H9 (cell line): ENCODE data around the gene CDADC1. TPM values are rescaled to one million over a fixed set of nuclear protein-coding genes. Genes with fewer than 3 reads are reported as not detected.

Experiments used
- DNase-seq: peaks from one replicate; pipeline ENCODE4 v3.0.0-alpha.2; 2017
- H2AFZ ChIP-seq: one replicate; pipeline ENCODE4 v1.6.1; 2013; ENCODE audit warnings: mild to moderate bottlenecking, low read length, control low read depth, moderate library complexity
- H2AK5ac ChIP-seq: 2 replicates; pipeline ENCODE4 v1.6.1; 2013; ENCODE audit warnings: low read length, control low read depth, mixed read lengths; ENCODE audit not compliant: insufficient read length
- H2BK120ac ChIP-seq: one replicate; pipeline ENCODE4 v1.6.1; 2013; ENCODE audit warnings: low read depth, mild to moderate bottlenecking, low read length, control low read depth, inconsistent platforms; ENCODE audit not compliant: poor library complexity, severe bottlenecking
- H2BK12ac ChIP-seq: 2 replicates; pipeline ENCODE4 v1.6.1; 2013; ENCODE audit warnings: low read length, control low read depth, mixed read lengths, low read depth; ENCODE audit not compliant: insufficient read length
- H2BK15ac ChIP-seq: 2 replicates; pipeline ENCODE4 v1.6.1; 2013; ENCODE audit warnings: low read depth, low read length, control low read depth
- H2BK20ac ChIP-seq: one replicate; pipeline ENCODE4 v1.6.1; 2013; ENCODE audit warnings: low read depth, mild to moderate bottlenecking, low read length, control low read depth, inconsistent platforms; ENCODE audit not compliant: poor library complexity, severe bottlenecking
- H2BK5ac ChIP-seq: 2 replicates; pipeline ENCODE4 v1.6.1; 2013; ENCODE audit warnings: low read length, control low read depth, mixed read lengths; ENCODE audit not compliant: insufficient read length
- H3K14ac ChIP-seq: 2 replicates; pipeline ENCODE4 v1.6.1; 2013; ENCODE audit warnings: low read length, control low read depth; ENCODE audit not compliant: insufficient read depth
- H3K18ac ChIP-seq: 2 replicates; pipeline ENCODE4 v1.6.1; 2013; ENCODE audit warnings: low read depth, mild to moderate bottlenecking, mixed read lengths, low read length, control low read depth; ENCODE audit not compliant: insufficient read length
- H3K23ac ChIP-seq: 2 replicates; pipeline ENCODE4 v1.6.1; 2013; ENCODE audit warnings: low read length, control low read depth, mixed read lengths, low read depth; ENCODE audit not compliant: insufficient read length
- H3K23me2 ChIP-seq: 2 replicates; pipeline ENCODE4 v1.6.1; 2013; ENCODE audit warnings: low read depth, mild to moderate bottlenecking, mixed read lengths, low read length, control low read depth; ENCODE audit not compliant: insufficient read length, poor library complexity, severe bottlenecking
- H3K27ac ChIP-seq: 2 replicates; pipeline ENCODE4 v1.5.1; 2013; ENCODE audit warnings: low read length, control low read depth, mixed read lengths, low read depth; ENCODE audit not compliant: insufficient read length
- H3K27me3 ChIP-seq: 2 replicates; pipeline ENCODE4 v1.6.1; 2013; ENCODE audit warnings: low read length, control low read depth, inconsistent platforms; ENCODE audit not compliant: insufficient read depth
- H3K4ac ChIP-seq: 2 replicates; pipeline ENCODE4 v1.6.1; 2013; ENCODE audit warnings: low read depth, mild to moderate bottlenecking, control low read depth, inconsistent platforms, low read length, moderate library complexity
- H3K4me1 ChIP-seq: 2 replicates; pipeline ENCODE4 v1.6.1; 2013; ENCODE audit warnings: low read length, control low read depth, inconsistent platforms; ENCODE audit not compliant: insufficient read depth
- H3K4me2 ChIP-seq: 2 replicates; pipeline ENCODE4 v1.6.1; 2013; ENCODE audit warnings: low read length, control low read depth, mixed read lengths; ENCODE audit not compliant: insufficient read length, insufficient read depth
- H3K56ac ChIP-seq: 2 replicates; pipeline ENCODE4 v1.6.1; 2013; ENCODE audit warnings: low read depth, mild to moderate bottlenecking, mixed read lengths, low read length, control low read depth; ENCODE audit not compliant: insufficient read length
- H3K79me1 ChIP-seq: 2 replicates; pipeline ENCODE4 v1.6.1; 2013; ENCODE audit warnings: low read depth, mild to moderate bottlenecking, moderate library complexity, low read length, control low read depth, inconsistent platforms; ENCODE audit not compliant: insufficient read depth, poor library complexity, severe bottlenecking
- H3K79me2 ChIP-seq: 2 replicates; pipeline ENCODE4 v1.6.1; 2013; ENCODE audit warnings: low read length, control low read depth, inconsistent platforms; ENCODE audit not compliant: insufficient read depth
- H3K9ac ChIP-seq: 2 replicates; pipeline ENCODE4 v1.6.1; 2013; ENCODE audit warnings: low read length, control low read depth, mixed read lengths; ENCODE audit not compliant: insufficient read length; ENCODE audit errors: extremely low read depth
- H3K9me3 ChIP-seq: one replicate; pipeline ENCODE4 v1.6.1; 2013; ENCODE audit warnings: low read depth, low read length, inconsistent platforms; ENCODE audit not compliant: control insufficient read depth
- H3T11ph ChIP-seq: one replicate; pipeline ENCODE4 v1.6.1; 2013; ENCODE audit warnings: mild to moderate bottlenecking, low read length, control low read depth, inconsistent platforms
- H4K20me1 ChIP-seq: one replicate; pipeline ENCODE4 v1.6.1; 2013; ENCODE audit not compliant: control insufficient read depth, insufficient read length, insufficient read depth
- H4K5ac ChIP-seq: 2 replicates; pipeline ENCODE4 v1.6.1; 2013; ENCODE audit warnings: low read depth, mild to moderate bottlenecking, mixed read lengths, low read length, control low read depth; ENCODE audit not compliant: insufficient read length
- H4K8ac ChIP-seq: replicated peaks from 2 replicates; pipeline ENCODE4 v1.6.1; 2013; ENCODE audit warnings: low read length, control low read depth, mixed read lengths, low read depth; ENCODE audit not compliant: insufficient read length
- H4K91ac ChIP-seq: 2 replicates; pipeline ENCODE4 v1.6.1; 2013; ENCODE audit warnings: low read depth, mild to moderate bottlenecking, moderate library complexity, mixed read lengths, low read length, control low read depth; ENCODE audit not compliant: insufficient read length
- H3K27ac Mint-ChIP-seq, 3 experiments: 2 replicates in 2 of 3; 3 replicates in 1 of 3; pipeline ENCODE4 v1.8.0; 2020 to 2021; ENCODE audit warnings: mixed read lengths in 3 of 3, mild to moderate bottlenecking in 1 of 3, moderate library complexity in 1 of 3
- H3K27me3 Mint-ChIP-seq: 2 replicates; pipeline ENCODE4 v1.8.0; 2021; ENCODE audit warnings: low read depth, mild to moderate bottlenecking, moderate library complexity, mixed read lengths
- H3K36me3 Mint-ChIP-seq, 3 experiments: 2 replicates in 2 of 3; 3 replicates in 1 of 3; pipeline ENCODE4 v1.8.0; 2020 to 2021; ENCODE audit warnings: low read depth in 3 of 3, mixed read lengths in 3 of 3; ENCODE audit not compliant: insufficient read depth in 1 of 3
- H3K4me1 Mint-ChIP-seq, 2 experiments: 2 replicates each; pipeline ENCODE4 v1.8.0; 2020; ENCODE audit warnings: mixed read lengths in 2 of 2
- H3K4me3 Mint-ChIP-seq, 2 experiments: 2 replicates in 1 of 2; 3 replicates in 1 of 2; pipeline ENCODE4 v1.8.0; 2020 to 2021; ENCODE audit warnings: mild to moderate bottlenecking in 2 of 2, mixed read lengths in 2 of 2, moderate library complexity in 1 of 2
- H3K9me3 Mint-ChIP-seq, 2 experiments: 2 replicates in 1 of 2; 3 replicates in 1 of 2; pipeline ENCODE4 v1.8.0; 2020; ENCODE audit warnings: mild to moderate bottlenecking in 2 of 2, mixed read lengths in 2 of 2, moderate library complexity in 1 of 2
- CTCF ChIP-seq: fragments of 200-600 bp; sonication (generic); conservative IDR thresholded peaks from 3 replicates; pipeline ENCODE4 v1.8.0; 2021; ENCODE audit warnings: antibody characterized with exemption, mild to moderate bottlenecking
- WGBS: extraction: QIAGEN DNeasy Blood & Tissue Kit; methylation state at CpG from one replicate; pipeline ENCODE4 v1.1.7; 2013; ENCODE audit warnings: missing lambda C conversion rate, low lambda C conversion rate, mixed read lengths; ENCODE audit not compliant: insufficient read length; ENCODE audit errors: extremely low coverage; 5-methylcytosine and 5-hydroxymethylcytosine counted together
- total RNA-seq: library from RNA; stranded (reverse); gene quantifications from 2 replicates; pipeline ENCODE4 v1.2.1, GENCODE V29; 2021

The CDADC1 gene
- total RNA-seq, 1 experiment from 2014 or later = 4.9 TPM

GRCh38 chr13:49320975-49321374, 73.2 kb downstream of the CDADC1 start:
- H2BK12ac ChIP-seq = no peak overlapping the region
- no peak overlapping the region for H3K18ac ChIP-seq
- no peak overlapping the region for H3K56ac ChIP-seq
- no peaks in the 10 kb centered on the region for H3K9me3 Mint-ChIP-seq
- H3K27me3 ChIP-seq = no peaks in the 10 kb centered on the region
- H3K4ac ChIP-seq = no peak overlapping the region
- H4K5ac ChIP-seq = no peak overlapping the region
- no CpG with 5 or more reads among the region's 2 CpGs for WGBS
- no peaks in the 10 kb centered on the region for H3K79me2 ChIP-seq
- no peak for DNase-seq
- no peak for TF ChIP-seq CTCF
- H4K91ac ChIP-seq = no peak overlapping the region
- no peak overlapping the region for H3K27ac Mint-ChIP-seq
- no peak overlapping the region for H2AK5ac ChIP-seq
- no peaks in the 10 kb centered on the region for H3K23me2 ChIP-seq
- no peaks in the 10 kb centered on the region for H3K27me3 Mint-ChIP-seq
- no peak overlapping the region for H2BK120ac ChIP-seq
- no peaks in the 10 kb centered on the region for H3K79me1 ChIP-seq
- no peaks in the 10 kb centered on the region for H3K9me3 ChIP-seq
- H3K14ac ChIP-seq = no peak overlapping the region
- no peak overlapping the region for H3T11ph ChIP-seq
- H3K4me1 Mint-ChIP-seq = no peaks in the 10 kb centered on the region
- no peak overlapping the region for H4K8ac ChIP-seq
- no peak overlapping the region for H3K9ac ChIP-seq
- no peak overlapping the region for H3K23ac ChIP-seq
- H2BK5ac ChIP-seq = no peak overlapping the region
- no peak overlapping the region for H2BK20ac ChIP-seq
- H2BK15ac ChIP-seq = no peak overlapping the region
- no peak overlapping the region for H3K27ac ChIP-seq
- no peaks in the 10 kb centered on the region for H3K36me3 Mint-ChIP-seq
- H2AFZ ChIP-seq = no peak overlapping the region
- no peak overlapping the region for H3K4me3 Mint-ChIP-seq
- H3K4me2 ChIP-seq = no peak overlapping the region
- no peaks in the 10 kb centered on the region for H4K20me1 ChIP-seq
- no peaks in the 10 kb centered on the region for H3K4me1 ChIP-seq
